PC-3 (cell line): Measurements from ENCODE around the gene SPNS3.

Experiments used
- CTCF ChIP-seq: fragments of 300-600 bp; sonication (generic); conservative IDR thresholded peaks from 2 replicates; pipeline ENCODE4 v1.5.1; 2017; ENCODE audit warnings: antibody characterized with exemption, low read depth, mild to moderate bottlenecking, low read length
- EZH2 ChIP-seq: fragments of 300-600 bp; sonication (generic); IDR thresholded peaks from one replicate; pipeline ENCODE4 v1.6.1; 2017; ENCODE audit warnings: antibody characterized with exemption, mild to moderate bottlenecking, low read length; ENCODE audit not compliant: unreplicated experiment

DNA sequence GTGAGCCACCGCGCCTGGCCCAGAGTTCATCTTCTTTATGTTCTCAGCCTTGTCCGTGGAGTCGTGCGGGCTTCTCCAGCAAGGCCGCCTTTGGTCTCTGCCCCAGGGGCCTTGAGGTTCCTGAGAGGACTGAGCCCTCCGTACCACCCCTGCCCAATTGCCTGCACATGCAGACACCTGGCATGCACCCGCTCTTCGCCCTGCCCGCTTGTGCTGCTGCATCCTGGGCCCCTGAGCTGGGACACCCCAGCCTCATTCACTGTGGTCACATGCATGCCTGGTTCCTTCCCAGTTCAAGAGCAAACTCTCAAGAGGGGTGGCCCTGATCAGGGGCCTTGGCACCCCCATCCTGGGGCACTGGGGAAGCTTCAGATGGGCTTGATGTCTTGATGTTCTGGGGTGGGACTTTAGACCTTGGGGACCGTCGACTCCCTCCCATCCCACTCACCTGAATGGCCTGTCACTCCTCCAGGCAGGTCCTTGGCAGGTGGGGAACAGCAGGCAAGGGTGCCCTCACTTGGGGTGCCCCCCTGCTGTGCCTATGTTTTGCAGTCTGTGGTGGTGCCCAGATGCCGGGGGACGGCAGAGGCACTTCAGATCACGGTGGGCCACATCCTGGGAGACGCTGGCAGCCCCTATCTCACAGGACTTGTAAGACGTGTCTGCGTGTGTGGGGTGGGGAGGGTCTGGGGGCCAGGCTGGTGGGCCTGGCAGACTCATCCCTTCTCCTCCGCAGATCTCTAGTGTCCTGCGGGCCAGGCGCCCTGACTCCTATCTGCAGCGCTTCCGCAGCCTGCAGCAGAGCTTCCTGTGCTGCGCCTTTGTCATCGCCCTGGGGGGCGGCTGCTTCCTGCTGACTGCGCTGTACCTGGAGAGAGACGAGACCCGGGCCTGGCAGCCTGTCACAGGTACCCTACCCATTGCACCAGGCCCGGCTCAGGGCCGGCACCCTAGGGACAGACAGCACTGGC is 52.2 kb downstream of the SPNS3 start:
- no peak for TF ChIP-seq CTCF
- TF ChIP-seq EZH2, result no peak
